Endometrial microvascular endothelial cells (primary cell): Measurements from ENCODE around the gene SMU1. TPM values are rescaled to one million over a fixed set of nuclear protein-coding genes. Genes with fewer than 3 reads are reported as not detected.
"Not testable (repeated sequence)": the region's sequence is repeated elsewhere in the genome, so short reads cannot be mapped to it uniquely, and the experiment has no call there.

Source experiments
- in situ Hi-C: cut with HindIII; loops from 2 replicates; pipeline ENCODE4 v1.10.0; 2017; ENCODE audit warnings: low sequenced_read_pairs, low pct_unique_long_range_greater_than_20kb; ENCODE audit errors: inconsistent ontology term
- total RNA-seq: library from RNA; depleted of rRNA; stranded (reverse); fragments of >200 nt; gene quantifications from one replicate; pipeline ENCODE4 v1.2.3, GENCODE V29; 2015; ENCODE audit errors: inconsistent ontology term

Gene SMU1
- total RNA-seq, 1 donor from 2014 or later, result 21.9 TPM

DNA sequence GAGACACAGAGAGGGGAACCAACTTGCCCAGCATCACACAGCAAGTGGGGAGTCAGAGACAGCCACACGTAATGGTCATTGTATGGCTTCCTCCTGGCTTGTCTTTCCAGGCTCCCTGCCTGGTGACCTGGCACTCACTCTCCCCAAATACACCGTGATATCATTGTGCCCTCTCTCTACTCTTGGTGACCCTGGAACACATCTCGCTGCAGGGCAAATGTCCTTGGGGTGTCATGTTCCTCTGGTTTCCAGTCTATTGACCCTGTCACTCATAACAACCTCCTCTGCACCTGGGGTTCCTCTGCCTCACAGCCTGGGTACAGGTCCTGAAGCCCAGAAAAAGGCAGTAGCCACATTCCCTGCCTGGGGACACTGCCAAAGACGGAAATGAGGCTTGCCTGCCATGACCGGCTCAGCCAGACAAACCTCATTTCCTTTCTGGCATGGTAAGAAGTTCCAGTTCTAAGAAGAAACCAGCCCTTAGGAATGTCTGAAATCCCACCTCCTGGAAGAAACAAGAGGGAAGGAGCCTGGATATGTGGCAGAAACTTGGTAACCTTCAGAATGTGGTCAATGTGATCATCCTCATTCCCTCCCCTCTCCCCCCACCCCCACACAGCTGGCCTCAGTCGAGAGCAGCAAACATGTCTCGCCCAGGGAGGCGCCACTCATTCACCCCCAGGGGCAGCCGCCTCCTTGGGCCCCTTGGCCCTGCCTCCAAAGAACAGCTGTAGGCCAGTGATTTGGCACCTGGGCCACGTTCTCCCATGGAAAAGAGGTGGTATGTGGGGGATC lies 30.6 kb upstream of the SMU1 start:
- in situ Hi-C loops, result no loop called here

DNA sequence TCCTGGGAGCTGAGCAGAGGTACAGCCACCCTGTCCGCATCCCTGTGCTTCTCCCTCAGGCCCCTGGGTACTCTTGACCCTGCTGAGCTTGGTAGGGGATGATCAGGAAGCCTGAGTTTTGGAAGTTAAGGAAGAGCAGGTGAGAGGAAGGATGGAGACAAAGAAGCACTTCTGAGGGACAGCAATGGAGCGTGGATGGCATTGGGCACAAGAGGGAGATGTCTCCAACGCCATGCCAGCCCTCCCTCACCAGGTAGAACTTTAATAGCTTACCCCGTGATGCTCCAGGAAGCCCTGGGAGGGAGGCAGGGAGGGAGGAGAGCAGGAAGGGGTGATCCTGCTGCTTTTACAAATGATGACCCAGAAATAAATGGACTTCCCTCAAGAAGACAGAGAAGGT lies 29.9 kb upstream of the SMU1 start:
- in situ Hi-C loops, result no loop called here

DNA sequence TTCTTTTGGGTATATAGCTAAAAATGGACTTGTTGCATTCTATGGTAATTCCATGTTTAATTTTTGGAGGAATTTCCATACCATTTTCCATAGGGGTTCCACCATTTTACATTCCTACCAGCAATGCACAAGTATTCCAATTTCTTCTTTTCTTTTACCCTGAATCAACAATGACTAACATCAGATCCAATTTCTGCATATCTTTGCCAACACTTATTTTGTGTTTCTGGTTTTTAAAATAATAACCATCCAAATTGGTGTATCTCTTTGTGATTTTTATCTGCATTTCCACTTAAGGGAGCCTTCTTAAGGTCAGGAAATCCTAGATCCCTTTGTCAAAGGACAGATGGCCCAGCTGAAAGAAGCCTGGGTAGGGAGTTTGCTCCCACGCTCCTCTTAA lies 29.5 kb upstream of the SMU1 start:
- in situ Hi-C loops, result no loop called here

DNA sequence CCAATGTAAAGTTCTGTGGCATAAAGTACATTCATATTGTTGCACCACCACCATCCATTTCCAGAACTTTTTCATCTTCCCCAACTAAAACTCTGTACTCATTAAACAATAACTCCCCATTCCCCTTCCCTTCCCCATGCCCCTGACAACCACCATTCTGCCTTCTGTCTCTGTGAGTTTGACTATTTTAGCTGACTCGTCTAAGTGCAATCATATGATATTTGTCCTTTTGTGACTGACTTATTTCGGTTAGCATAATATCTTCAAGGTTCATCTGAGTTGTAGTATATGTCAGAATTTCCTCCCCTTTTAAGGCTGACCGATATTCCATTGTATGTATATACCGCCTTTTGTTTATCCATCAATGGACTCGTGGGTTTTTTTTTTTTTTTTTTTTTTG lies 29.0 kb upstream of the SMU1 start:
- in situ Hi-C loops, result no loop called here

DNA sequence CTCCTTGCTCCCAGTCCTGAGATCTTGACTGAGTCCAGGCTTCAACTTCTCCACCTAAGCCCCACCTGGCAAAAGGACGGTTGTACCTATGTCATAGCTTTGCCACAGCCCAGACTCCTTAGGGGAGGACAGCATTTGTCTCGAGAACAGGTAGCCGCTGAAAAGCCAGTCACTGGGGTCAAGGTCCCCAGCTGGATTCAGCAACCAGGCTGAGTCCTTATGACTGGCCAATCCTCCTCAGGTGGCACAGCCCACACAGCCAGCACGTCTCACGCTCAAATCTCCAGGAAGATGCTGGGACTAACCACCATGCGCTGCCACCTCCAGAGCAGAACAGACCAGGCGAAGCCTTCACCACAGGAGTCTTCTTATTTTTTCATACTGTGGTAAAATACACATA lies 27.9 kb upstream of the SMU1 start:
- in situ Hi-C loops, result no loop called here

DNA sequence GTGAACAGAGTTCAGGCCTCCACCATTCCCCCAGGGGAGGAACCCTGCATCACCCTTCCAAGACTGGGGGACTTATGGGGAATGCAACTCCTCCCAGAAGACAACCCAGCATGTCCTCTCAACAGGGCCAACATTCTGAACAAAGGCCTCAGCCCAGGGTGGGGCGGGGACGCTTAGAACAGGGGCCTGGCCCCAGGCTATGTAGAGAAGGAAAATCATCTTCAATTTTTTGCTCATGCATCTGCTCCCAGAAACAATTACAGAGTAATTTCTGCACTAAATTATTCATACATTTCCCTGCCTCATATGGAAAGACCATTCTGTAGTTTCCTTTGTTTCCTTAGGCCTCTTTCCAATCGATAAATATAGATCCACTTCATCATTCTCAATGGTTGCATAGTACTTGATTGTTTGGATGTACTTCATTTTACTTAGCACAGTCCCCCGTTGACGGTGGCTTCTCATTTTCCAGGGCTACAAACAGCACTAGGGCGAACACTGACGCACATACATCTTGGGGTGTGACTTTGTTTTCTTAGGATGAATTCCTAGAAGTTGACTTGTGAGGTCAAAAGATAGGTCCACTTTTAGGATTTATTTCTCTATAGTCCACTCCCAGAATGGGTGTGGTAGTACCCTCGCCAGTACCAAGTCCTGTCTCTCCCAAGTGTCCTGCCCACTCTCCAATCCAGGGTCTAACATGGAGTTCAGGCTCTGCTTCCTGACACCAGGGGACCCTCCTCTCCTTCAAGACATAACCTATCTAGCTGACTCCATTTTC lies 27.2 kb upstream of the SMU1 start:
- in situ Hi-C loops, result no loop called here

DNA sequence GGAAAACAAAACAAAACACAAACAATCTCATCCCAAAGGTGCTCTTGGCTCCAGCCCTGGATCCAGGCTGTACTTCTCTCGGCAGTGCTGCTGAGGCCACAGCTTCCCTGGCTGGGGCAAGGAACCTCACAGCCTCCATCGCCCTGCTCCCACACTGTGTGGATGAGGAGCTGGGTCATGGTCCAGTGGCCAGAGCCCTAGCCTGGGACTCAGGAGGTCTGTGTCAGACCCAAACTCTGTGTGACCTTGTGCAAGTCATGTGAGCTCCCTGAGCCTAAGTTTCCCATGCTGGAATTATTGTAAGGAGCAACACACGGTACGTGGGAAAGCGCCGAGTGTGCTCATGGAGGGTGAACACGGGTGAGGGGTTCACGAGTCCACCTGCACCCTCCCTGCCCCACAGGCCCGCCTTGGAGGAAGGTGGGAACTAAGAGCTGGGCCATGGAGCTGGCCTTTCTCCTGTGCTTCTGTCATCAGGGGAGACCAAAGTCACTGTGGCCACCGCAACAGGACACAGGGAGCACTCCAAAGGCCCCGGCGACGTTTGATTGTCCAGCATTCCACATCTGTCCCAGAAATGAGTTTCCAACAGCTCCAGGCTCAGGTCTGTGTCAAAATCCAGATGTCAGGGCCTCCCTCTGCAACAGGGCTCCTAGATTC lies 26.2 kb upstream of the SMU1 start:
- in situ Hi-C loops, result no loop called here

DNA sequence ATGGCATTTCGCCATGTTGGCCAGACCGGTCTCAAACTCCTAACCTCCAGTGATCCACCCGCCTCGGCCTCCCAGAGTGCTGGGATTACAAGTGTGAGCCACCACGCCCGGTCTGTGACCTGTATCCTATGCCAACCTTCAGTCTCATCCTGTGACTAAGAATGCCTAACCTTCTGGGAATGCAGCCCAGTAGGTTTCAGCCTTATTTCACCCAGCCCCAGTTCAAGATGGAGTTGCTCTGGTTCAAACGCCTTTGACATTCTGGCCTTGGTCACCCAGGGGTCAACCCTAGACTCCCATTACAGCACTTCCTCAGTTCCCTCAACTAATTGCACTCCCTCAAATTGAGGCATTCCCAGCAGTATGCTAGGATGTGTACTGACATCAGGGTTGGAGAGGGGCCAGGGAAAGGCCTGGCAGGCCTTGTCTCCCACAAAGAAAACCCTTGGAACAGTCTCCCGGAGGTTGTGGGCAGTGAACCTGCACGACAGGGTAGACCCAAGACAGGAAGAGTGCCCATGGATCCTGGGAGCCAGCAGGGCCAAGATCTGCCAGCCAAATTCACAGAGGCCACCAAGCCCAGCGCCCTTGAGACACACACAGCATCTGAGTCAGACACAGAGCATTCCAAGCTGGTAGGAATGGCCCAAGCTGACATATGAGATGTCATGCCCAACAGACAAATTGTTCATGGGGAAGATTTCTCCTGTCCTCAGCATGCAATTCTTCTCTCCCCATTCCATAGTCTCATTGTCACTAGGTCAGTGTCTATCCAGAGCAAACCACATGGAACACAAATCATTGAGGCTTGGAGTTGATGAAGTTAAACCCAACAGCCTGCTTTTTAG lies 24.9 kb upstream of the SMU1 start:
- in situ Hi-C loops, result no loop called here

DNA sequence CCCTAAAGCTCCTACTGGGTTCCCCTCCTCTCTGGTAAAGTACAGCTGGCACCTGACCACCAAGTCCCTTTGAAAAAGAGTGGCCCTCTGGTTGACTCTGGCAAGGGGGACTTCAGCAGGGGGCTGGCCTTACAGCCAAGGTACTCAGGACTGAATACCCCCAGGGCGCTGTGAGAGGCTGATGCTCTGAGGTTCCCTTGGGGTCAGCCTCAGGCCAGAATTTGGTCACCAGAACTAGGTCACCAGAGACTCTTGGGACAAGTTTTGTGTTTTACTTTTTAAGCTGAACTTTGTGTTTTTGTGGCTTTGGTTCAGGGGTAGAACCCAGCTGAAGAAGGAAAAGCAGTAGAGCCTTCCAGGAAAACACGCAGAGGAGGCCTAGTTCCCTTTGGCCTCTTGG lies 23.3 kb upstream of the SMU1 start:
- in situ Hi-C loops, result no loop called here

DNA sequence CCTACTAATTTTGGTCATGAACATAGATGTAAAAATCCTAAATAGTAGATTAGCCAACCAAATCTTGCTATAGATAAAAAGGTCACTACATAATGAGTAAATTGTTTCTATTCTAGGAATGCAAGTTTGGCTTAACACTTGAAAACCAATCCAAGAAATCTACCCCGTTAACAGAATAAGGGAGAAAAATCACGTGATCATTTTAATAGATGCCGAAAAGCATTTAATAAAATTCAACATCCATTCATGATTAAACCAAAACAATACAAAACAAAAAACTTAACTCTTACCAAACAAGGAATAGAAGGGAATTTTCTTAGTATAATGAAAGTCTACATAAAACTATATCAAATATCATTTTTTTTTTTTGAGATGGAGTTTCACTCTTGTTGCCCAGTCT lies 20.7 kb upstream of the SMU1 start:
- in situ Hi-C loops, result no loop called here

DNA sequence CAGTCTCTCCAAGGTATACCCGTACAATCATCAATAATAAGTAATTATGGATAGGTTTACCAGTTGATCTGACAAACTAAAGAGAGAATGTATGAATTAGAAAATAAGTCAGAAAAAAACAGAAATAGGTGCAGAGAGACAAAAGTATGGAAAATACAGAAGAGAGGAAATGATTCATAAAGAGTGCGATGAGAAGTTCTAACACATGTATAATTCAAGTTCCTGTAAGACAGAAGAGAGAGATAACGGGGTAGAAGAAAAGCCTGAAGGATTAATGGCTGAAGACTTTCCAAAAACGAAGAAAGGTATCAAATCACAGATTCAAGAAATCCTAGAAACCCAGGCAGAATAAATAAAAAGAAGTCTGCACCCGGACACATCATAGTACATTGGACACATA lies 16.2 kb upstream of the SMU1 start:
- in situ Hi-C loops, result no loop called here

DNA sequence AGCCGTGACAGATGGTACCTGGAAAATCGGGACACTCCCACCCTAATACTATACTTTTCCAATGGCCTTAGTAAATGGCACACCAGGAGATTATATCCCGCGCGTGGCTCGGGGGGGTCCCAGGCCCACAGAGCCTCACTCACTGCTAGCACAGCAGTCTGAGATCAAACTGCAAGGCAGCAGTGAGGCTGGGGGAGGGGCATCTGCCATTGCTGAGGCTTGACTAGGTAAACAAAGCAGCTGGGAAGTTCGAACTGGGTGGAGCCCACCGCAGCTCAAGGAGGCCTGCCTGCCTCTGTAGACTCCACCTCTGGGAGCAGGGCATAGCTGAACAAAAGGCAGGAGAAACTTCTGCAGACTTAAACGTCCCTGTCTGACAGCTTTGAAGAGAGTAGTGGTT lies 9.2 kb upstream of the SMU1 start:
- in situ Hi-C loops, result not testable (repeated sequence)

DNA sequence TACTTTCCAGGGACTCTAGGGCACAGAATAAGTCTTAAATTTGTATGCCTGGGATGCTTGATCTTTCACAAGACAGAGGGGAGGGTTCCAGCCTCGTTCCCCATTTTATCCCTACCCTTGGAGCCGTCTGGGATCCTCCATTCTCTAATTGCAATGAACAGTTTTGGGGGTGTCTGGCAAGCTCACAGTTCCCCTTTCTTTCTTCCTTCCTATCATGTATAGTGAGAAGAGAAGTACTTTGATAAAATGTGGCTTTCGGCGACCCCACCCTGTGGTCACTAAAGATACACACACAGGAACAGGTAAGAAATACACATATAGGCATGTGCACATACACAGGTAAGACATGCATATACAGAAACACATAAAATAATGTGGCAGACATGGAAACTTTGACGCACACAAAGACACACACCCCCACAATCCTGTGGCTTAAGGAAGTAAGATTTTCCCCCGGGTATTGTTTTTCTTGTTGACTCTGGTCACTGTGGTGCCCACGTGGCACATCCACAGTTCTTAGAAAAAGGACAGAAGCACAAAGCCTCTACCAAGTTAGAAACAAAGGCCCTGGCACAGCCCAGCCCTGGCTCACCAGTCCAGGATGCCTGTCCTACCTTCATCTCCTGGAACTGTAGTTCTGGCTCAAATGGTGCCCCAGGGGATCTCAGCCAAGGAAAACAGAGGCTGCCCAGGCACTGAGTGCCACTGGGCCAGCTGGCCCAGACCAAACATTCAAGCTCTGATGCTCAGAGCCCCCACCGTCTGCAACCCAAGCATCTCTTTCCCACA lies 6.3 kb upstream of the SMU1 start:
- in situ Hi-C loops, result no loop called here

DNA sequence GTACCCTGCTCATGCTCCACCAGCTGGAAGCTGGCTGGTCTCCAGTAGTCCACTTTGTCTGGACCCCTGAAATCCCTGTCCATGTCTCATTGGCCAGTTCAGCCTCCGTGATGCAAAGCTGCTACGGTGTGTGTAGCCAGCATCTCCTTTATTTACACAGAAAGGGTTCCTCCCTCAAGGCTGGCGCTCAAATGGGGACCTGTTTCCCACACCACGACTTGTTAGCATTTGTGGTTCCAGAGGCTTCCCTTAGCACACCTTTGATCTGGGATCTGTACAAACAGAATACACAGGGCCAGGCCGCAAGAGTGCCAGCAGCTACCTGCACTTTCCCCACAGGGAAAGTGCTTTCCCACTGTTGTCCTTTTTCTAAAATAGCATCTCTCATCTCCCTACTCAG lies 5.7 kb upstream of the SMU1 start:
- in situ Hi-C loops, result no loop called here

DNA sequence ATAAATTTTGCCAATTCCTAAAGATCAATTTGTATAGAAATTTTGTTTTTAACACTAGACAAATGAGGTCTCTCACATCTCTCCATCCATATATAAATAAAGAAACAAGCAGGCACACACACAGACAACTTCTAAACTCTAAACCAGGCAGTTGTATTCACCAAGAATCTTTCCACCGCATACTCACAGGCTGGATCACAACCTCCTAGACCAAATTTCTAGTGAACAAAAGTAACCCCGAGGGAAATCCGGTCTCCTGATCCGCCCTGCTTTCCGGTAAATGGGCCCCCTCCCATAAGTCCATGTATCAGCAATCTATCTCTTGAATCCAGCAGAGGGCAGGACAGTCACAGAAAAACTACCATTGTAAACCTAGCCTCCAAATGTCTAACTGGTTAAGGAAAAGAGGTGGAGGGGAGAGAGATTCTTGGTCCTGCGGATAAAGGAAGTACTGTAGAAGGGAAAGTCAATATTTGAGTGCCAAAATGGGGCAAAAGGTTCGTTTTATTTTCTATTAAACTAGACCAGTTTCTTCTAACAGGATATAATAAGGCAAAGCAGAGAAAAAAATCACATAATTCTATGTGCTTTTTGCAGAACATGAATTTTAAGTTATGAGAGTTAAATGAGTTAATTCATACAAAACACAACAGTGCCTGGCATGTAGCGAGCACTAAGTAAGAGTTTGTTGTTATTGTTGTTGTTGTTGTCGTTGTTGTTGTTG lies 4.8 kb upstream of the SMU1 start:
- in situ Hi-C loops, result no loop called here

DNA sequence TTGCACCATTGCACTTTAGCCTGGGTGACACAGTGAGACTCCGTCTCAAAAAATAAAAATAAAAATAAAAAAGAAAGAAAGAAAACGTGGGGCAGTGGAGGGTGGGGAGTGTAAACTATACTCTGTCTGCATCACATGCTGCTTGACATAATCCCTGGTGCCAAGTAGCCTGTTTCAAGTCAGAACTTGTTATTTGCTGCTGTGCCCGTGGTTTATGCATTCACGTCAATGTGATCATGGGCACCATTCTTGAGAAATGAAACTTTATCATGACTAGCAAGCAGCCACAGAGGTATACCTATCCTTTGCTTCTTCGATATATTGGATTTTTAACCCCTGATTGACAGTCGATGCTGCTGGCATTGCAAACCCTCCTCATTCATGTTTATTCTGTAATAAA lies 4.1 kb upstream of the SMU1 start:
- in situ Hi-C loops, result no loop called here

DNA sequence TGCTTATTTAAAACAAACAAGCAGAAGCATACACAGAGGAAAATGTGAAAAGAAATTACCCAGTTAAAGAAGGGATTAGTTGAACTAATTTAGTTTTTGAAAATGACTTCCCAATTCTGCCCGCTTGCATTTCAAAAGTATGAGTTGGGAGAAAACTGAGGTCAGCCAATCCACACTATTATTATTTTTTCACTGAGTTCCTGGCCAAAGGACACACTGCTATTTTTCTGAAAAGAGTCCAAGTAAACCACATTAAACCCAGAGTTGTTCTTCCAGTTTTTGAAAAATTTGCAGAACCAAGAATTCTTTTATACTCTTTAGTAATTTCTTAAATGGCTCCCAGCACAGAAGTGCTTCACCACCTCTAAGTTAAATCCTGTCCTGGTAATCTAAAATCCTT lies 7.5 kb downstream of the SMU1 start:
- in situ Hi-C loops, result no loop called here
